NCI-H2107 treated with DMSO at 0.1 percent for 48 hours (cell line): ENCODE data around the gene PACSIN3.
"Not testable (repeated sequence)": the region's sequence is repeated elsewhere in the genome, so short reads cannot be mapped to it uniquely, and the experiment has no call there.

Experiments used
- DNase-seq: peaks from one replicate; lab custom pipeline; 2025; ENCODE audit not compliant: unreplicated experiment; lab: John Stamatoyannopoulos, UW

The PACSIN3 gene

DNA sequence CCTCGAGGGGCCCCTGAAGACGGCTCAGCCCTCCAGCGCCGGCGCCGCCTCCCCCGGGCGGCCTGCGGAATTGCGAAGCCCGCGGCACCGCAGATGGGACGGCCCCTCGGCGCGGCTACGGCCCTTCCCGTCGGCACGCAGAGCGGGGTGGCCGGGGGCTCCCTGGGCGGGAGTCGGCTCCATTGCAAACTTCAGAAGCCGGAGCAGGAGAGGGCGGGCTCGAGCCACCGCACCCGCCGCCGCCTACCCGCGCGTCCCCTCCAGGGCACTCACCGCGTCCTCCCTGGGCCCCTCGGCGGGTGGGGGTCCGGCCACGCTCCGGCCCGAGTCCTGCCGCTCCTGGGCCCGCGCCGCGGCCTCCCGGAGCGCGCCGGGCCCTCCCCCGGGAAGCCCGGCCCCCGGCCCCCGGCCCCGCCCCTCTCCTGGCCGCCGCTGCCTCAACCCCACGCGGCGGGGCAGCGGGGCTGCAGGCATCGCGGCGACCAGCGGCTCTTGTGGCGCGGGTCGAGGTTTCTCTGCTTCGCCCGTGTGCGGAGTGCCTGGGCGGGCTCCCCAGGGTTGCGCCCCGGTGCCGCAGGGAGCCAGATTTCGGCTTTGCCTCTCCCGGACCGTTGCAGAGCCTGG lies at the start of gene PACSIN3:
PACSIN3 (minus strand) TSS at position 359 of the 624 bp plus-strand sequence. CDS start 3,707 bp downstream, outside the sequence.
- DNase-seq: no peak

GRCh38 chr11:47235163-47235562 lies 48.9 kb upstream of the PACSIN3 start:
- no peak for DNase-seq

DNA sequence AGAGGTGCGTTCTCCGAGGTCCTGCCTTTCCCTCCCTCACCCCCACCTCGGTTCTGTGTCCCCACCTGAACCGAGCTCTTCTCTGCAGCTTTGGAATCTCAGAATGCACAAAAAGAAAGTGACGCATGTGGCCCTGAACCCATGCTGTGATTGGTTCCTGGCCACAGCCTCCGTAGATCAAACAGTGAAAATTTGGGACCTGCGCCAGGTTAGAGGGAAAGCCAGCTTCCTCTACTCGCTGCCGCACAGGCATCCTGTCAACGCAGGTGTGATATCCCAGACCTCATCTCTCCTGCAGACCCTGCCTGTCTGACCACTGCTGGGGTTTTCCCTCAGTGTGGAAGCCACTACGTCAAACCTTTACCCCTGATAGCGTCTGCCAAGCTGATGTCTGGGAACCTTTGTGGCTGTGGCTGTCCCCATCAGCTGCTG lies 48.5 kb upstream of the PACSIN3 start:
- peak; percentile 43 for DNase-seq

GRCh38 chr11:47233989-47234668 lies 47.9 kb upstream of the PACSIN3 start:
- peak; percentile 27 for DNase-seq

DNA sequence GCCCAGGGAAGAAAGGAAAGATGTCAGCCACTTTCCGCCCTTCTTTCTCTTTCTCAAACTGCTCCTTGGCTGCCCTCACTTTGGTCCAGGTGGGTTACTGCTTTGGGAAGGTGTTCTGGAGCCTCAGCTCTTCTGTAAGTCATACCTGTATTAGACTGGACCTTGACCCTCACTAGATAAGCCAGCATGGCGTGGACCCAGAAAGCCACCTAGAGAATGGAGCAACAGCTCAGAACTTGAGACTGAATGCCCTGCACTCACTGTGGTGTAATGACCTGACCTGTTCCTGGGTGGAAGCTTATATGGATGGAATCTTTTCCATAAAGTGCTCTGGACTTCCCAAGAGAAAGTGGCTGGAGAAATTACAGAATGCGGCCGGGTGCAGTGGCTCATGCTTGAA lies 46.8 kb upstream of the PACSIN3 start:
- DNase-seq: no peak

DNA sequence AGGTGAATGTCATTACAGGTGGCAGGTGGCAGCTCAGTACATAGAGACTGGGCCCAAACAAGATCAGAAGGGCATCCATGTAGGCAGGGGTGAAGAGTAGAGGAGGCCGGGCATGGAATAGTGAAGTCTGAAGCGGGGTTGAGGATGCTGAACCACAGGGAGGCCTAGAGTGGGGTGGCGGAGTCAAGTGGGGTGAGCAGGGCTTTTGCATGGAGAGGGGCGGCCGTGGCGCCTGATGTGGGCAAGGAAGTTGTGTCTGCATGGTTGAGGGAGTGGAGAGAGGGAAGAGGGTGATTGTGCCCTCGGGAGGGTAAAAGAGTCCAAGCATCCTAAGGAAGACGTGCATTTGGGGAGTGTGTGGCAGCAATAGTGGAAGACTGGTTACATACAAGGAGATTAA lies 42.9 kb upstream of the PACSIN3 start:
- no peak for DNase-seq

GRCh38 chr11:47225552-47226400 lies 39.5 kb upstream of the PACSIN3 start:
- DNase-seq: no peak

DNA sequence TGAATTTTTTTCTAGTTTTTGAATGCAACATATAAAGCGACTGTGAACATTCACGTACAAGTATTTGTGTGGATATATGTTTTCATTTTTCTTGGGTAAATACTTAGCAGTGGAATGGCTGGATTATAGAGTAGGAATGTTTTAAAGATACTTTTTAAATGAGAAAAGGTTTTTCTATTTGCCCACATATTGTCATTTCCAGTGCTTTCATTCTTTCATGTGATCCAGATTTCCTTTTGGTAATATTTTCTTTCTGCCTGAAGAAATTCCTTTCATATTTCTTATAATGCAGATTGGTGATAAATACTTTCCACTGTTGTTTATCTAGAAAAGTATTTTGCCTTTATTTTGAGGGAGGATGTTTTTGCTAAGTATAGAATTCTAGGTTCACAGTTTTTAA lies 36.5 kb upstream of the PACSIN3 start:
- no peak for DNase-seq

- DNase-seq: no peak
Measured at GRCh38 chr11:47220401-47220821, 34.2 kb upstream of the PACSIN3 start.

DNA sequence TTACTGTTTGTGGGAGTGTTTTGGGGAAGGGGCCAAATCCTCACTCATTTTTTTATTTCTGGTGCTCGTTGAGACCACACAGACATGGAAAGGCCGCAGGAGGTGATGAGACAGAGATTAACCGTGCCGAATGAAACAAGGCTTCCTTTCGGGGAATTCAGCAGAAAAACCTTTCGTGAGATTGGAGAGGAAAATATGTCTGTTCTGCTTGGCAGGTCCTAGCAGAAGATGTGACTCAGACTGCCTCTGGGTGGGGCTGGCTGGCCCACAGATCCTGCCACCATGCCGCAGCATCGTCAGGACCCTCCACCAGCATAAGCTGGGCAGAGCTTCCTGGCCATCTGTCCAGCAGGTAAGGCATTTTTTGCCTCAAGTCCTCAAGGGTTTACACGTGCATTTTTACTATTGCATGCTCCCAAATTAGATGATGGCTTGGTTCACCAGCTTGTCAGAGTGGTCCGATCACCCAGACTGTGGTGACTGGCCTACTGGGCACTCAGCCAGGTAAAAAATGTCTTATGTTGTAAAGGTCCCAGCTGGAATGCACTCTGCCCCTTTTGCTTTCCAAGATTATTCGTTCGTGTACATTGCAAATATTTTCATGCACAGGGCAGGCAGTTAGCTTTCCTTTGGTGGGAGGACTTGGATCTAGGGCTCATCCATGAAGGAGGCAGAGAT lies 30.0 kb upstream of the PACSIN3 start:
- DNase-seq: peak; percentile 12

GRCh38 chr11:47215366-47215910 lies 29.2 kb upstream of the PACSIN3 start:
- DNase-seq: peak; percentile 38

GRCh38 chr11:47213950-47214565 lies 27.8 kb upstream of the PACSIN3 start:
- DNase-seq: peak; percentile 73

DNA sequence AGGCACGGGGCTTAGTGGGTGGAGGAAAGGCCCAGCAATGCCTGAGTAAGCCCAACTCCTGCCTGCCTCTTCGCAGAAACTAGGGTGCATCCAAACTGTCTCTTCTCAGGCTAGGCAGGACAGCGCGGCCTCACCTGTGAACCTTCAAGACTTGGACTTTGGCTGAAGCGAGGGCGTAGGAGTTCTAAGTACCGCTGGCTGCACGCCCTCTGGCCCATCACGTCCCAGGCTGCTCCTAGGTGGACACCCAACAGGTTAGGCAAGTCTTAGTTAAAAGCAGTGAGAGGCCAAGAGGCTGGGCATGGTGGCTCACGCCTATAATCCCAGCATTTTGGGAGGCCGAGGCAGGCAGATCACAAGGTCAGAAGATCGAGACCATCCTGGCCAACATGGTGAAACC lies 26.7 kb upstream of the PACSIN3 start:
- DNase-seq: no peak

- no peak for DNase-seq
Measured at GRCh38 chr11:47208628-47209027, 22.4 kb upstream of the PACSIN3 start.

GRCh38 chr11:47208008-47208552 lies 21.8 kb upstream of the PACSIN3 start:
- not testable (repeated sequence) for DNase-seq

DNA sequence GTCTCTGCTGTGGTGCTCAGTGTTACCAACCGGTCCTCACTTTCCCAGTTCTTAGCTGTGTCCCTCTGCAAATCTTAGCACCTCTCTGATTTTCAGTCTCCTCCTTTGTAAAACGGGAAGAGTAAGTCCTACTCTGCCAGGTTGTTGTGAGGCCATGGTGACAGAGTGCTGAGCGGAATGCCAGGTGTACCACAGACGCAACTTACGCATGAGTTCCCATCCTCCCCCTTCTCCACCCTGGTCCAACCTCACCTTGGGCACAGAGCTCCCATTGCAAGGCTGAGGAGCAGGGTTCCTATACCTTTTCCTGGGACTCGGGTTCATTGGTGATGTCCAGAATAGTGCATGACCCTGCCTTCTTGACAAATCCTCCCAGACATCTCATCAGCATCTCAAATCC lies 21.2 kb upstream of the PACSIN3 start:
- DNase-seq: no peak

GRCh38 chr11:47206577-47206976 lies 20.3 kb upstream of the PACSIN3 start:
- not testable (repeated sequence) for DNase-seq

GRCh38 chr11:47204637-47204989 lies 18.4 kb upstream of the PACSIN3 start:
- no peak for DNase-seq

DNA sequence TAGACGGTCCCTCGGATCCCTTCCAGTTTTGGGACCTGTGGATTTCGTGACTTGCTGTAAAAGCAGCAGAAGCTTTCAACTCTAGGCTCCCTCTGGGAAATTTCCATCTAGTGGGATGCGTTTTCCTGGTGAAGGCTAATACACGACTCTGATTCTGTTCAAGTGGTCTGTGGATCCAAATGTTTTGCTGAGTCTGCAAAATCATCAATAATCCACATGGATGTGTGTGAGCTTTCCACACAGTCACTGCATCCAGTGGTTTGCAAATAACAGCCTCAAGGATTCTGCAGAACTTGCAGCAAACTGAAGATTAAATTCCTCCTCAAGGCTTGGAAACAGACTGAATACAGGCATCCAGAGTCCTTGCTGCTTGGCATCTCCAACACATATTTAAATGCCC lies 16.3 kb upstream of the PACSIN3 start:
- DNase-seq: no peak

DNA sequence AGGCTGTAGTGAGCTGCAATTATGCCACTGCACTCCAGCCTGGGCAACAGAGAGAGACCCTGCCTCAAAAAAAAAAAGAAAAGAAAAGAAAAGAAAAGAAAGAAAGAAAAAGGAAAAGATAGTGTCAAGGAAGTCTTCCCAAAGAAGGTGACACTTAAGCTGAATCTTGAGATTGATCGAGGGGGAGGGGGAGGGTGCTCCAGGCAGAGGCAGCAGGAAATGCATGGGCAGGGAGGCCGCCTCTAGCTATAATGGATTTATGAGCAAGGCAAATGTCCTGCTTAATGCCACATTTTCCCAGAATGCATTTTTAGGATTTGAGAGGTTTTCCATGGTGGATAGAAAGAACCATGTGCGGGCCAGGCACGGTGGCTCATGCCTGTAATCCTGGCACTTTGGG lies 14.8 kb upstream of the PACSIN3 start:
- DNase-seq: no peak
